Peyer's patch (tissue), 4 donors: ENCODE data around the gene TBXA2R. TPM values are rescaled to one million over a fixed set of nuclear protein-coding genes. Genes with fewer than 3 reads are reported as not detected.

Experiments
- DNase-seq, 3 donors: peaks; one replicate each; pipeline ENCODE4 v3.0.0-alpha.2; 2017 to 2019
- H3K27ac ChIP-seq, 4 donors: fragments of 200-600 bp; sonication (generic); one replicate each; pipeline ENCODE4 v1.5.1; 2016 to 2019
- H3K27me3 ChIP-seq, 2 donors: fragments of 200-600 bp; sonication (generic); one replicate each; pipeline ENCODE4 v1.5.1; 2019
- H3K36me3 ChIP-seq, 3 donors: fragments of 200-600 bp; sonication (generic); one replicate each; pipeline ENCODE4 v1.5.1; 2016 to 2019
- H3K4me1 ChIP-seq, 4 donors: fragments of 200-600 bp; sonication (generic); one replicate each; pipeline ENCODE4 v1.5.1; 2016 to 2019
- H3K4me3 ChIP-seq, 4 donors: fragments of 200-600 bp; sonication (generic); 1 replicate in 3 of 4; 2 replicates in 1 of 4; pipeline ENCODE4 v1.5.1; 2016 to 2019; ENCODE audit warnings: mild to moderate bottlenecking in 1 of 4
- H3K9me3 ChIP-seq, 4 donors: fragments of 200-600 bp; sonication (generic); one replicate each; pipeline ENCODE4 v1.5.1; 2016 to 2019; ENCODE audit warnings: mild to moderate bottlenecking in 1 of 4
- POLR2A ChIP-seq, 2 donors: fragments of 450-650 bp; IDR thresholded peaks; one replicate each; pipeline ENCODE4 v1.5.1; 2017; ENCODE audit warnings: antibody characterized with exemption in 2 of 2, mild to moderate bottlenecking in 2 of 2, moderate library complexity in 2 of 2
- total RNA-seq, 4 donors: library from RNA; depleted of rRNA; stranded (reverse); fragments of >200 nt; gene quantifications; one replicate each; pipeline ENCODE4 v1.1.0, GENCODE V29; 2016
- TF ChIP-seq, protein P1 (sequence below), 6 experiments: fragments of 450-650 bp in 4 of 6; fragments of 200-600 bp in 2 of 6; sonication (generic) in 1 of 6; IDR thresholded peaks; one replicate each; pipeline ENCODE4 v1.5.1; 2017 to 2019; ENCODE audit warnings: antibody characterized with exemption in 6 of 6, mild to moderate bottlenecking in 3 of 6, moderate library complexity in 1 of 6

Gene TBXA2R
- total RNA-seq, 4 donors from 2014 or later = 0.80 to 5.0 (median 1.6) TPM; not detected in 1

DNA sequence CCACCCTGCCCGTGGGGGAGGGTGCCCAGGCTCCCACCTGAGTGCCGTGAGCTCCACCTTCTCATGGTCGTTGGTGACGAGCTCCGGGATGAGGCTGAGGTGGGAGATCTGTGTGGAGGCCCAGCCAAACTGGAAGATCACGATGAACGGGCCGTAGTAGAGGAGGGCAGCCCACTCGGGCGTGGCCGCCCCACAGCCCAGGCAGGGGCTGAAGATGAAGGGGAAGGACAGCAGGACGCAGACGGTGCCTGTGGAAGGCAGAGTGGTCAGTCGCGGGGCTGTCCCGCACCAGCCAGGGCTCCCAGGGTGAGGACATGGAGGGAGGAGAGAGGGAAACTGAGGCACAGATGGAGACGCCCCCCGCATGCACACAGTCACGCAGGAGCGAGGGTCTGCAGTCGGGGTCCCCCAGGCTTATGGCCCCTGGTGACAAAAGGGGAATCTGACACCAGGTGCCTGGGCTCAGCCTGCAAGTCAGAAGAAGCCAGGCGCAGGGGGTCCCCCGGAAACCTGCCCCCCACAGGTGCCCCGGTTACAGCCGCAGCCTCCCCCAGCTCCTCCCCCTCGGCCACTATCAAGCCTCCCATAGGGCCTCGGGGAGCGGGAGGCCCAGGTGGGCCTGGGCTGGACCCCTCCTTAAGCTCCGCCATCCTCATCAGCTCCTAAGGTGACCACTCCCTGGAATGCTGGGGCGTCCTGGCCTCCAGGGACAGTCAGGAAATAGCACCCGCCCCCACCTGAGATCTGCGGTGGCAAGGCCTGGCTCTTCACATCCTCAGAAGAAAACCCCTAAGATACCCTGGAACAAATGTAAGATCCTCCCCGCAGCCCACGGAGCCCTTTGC is 55.5 kb downstream of the TBXA2R start:
- no peaks in the 10 kb centered on the region for H3K27me3 ChIP-seq
- H3K4me1 ChIP-seq = peaks cover 4 to 36% (median 21%) of the 10 kb centered on the region in 4 donors
- H3K4me3 ChIP-seq = no peak overlapping the region
- no peak for TF ChIP-seq POLR2A (IDR thresholded peaks at IDR 0.05)
- TF ChIP-seq, protein P1, sequence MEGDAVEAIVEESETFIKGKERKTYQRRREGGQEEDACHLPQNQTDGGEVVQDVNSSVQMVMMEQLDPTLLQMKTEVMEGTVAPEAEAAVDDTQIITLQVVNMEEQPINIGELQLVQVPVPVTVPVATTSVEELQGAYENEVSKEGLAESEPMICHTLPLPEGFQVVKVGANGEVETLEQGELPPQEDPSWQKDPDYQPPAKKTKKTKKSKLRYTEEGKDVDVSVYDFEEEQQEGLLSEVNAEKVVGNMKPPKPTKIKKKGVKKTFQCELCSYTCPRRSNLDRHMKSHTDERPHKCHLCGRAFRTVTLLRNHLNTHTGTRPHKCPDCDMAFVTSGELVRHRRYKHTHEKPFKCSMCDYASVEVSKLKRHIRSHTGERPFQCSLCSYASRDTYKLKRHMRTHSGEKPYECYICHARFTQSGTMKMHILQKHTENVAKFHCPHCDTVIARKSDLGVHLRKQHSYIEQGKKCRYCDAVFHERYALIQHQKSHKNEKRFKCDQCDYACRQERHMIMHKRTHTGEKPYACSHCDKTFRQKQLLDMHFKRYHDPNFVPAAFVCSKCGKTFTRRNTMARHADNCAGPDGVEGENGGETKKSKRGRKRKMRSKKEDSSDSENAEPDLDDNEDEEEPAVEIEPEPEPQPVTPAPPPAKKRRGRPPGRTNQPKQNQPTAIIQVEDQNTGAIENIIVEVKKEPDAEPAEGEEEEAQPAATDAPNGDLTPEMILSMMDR (IDR thresholded peaks at IDR 0.05) = no peak
- H3K36me3 ChIP-seq = peaks cover 0 to 22% (median 0%) of the 10 kb centered on the region in 3 donors
- H3K9me3 ChIP-seq = no peaks in the 10 kb centered on the region
- no peak for DNase-seq
- no peak overlapping the region for H3K27ac ChIP-seq

DNA sequence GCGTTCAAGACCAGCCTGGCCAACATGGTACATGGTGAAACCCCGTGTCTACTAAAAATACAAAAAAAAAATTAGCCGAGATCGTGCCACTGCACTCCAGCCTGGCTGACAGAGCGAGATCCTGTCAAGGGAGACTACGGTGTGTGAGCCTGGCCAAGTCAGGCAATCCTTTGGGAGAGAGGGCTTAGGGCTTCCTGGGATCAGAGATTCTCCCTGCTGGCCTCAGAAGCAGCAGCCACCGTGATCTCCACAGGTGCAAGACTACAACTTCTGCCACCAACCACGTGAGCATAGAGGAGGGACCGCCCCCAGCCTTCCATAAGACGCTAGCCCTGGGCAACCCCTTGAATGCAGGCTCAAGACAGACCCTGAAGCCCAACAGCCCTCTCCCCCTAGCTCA is 56.9 kb downstream of the TBXA2R start:
- Histone ChIP-seq H3K9me3 (no peaks in the 10 kb centered on the region), H3K27me3 (no peaks in the 10 kb centered on the region), H3K4me1 (peaks cover 4 to 22% (median 8%) of the 10 kb centered on the region in 4 donors), H3K36me3 (peaks cover 0 to 24% (median 0%) of the 10 kb centered on the region in 3 donors), H3K27ac (no peak overlapping the region), H3K4me3 (no peak overlapping the region)
- DNase-seq = no peak
- no peak for TF ChIP-seq POLR2A (IDR thresholded peaks at IDR 0.05)
- TF ChIP-seq, protein P1 (IDR thresholded peaks at IDR 0.05) = no peak

DNA sequence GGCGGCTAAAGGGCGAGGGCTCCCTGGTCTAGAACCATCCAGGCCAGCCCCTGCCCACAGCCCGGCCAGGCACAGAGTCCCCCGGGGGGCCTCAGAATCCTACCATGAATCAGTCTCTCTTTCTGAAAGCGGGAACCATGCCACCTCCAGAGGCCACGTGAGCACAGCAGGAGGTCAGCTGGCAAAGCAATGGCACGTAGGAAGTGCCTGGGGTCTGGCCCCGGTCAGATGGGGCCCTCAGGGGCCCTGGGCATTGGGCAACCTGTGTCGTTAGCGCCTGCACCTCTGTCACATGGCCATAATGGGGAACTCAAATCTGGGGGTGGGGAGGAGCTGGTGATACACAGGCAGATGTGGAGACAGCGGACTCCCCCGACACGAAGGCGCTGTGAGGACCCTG is 58.1 kb downstream of the TBXA2R start:
- DNase-seq = no peak
- no peak overlapping the region for H3K4me3 ChIP-seq
- TF ChIP-seq, protein P1 (IDR thresholded peaks at IDR 0.05) = no peak
- TF ChIP-seq POLR2A (IDR thresholded peaks at IDR 0.05) = no peak
- H3K4me1 ChIP-seq = peaks cover 0 to 12% (median under 1%) of the 10 kb centered on the region in 4 donors
- H3K9me3 ChIP-seq = no peaks in the 10 kb centered on the region
- H3K36me3 ChIP-seq = peaks cover 0 to 35% (median 0%) of the 10 kb centered on the region in 3 donors
- no peaks in the 10 kb centered on the region for H3K27me3 ChIP-seq
- no peak overlapping the region for H3K27ac ChIP-seq

DNA sequence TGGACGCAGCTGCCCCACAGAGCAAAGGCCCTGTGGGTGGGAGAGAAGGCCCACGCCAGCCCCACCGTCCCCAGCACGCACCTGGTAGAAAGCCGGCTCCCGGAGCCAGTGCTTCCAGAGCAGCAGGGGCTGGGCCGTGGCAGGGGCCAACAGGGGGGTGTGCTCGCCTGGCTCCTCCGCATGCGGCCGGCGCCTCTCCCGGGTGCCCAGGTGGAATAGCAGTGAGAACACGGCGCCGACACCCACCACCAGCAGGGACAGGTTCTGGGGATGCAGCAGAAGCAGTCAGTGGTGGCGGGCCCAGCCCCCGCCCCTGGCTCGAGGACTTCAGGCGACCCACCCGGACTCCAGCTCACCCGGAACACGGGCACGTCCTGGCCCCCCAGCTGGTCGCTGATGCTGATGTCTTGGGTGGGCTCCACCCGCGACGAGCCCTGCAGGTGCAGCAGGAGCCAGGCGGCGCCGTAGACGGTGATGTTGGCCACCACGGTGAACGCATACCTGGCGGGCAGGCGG is 58.9 kb downstream of the TBXA2R start:
- no peak overlapping the region for H3K4me3 ChIP-seq
- TF ChIP-seq, protein P1 (IDR thresholded peaks at IDR 0.05) = no peak
- no peak for TF ChIP-seq POLR2A (IDR thresholded peaks at IDR 0.05)
- peaks cover 0 to 5% (median 0%) of the 10 kb centered on the region in 4 donors for H3K4me1 ChIP-seq
- no peaks in the 10 kb centered on the region for H3K9me3 ChIP-seq
- DNase-seq = no peak
- H3K27me3 ChIP-seq = no peaks in the 10 kb centered on the region
- no peak overlapping the region for H3K27ac ChIP-seq
- peaks cover 0 to 40% (median 0%) of the 10 kb centered on the region in 3 donors for H3K36me3 ChIP-seq

GRCh38 chr19:3547301-3547731 is 59.4 kb downstream of the TBXA2R start:
- H3K4me1 ChIP-seq = no peaks in the 10 kb centered on the region
- no peak for DNase-seq
- H3K27me3 ChIP-seq = no peaks in the 10 kb centered on the region
- peaks cover 0 to 40% (median 0%) of the 10 kb centered on the region in 3 donors for H3K36me3 ChIP-seq
- H3K4me3 ChIP-seq = no peak overlapping the region
- no peaks in the 10 kb centered on the region for H3K9me3 ChIP-seq
- no peak for TF ChIP-seq POLR2A (IDR thresholded peaks at IDR 0.05)
- TF ChIP-seq, protein P1 (IDR thresholded peaks at IDR 0.05) = peak; percentile 31 to 48 (median 40)
- no peak overlapping the region for H3K27ac ChIP-seq
